GM12865 (cell line): ENCODE results near the gene RABGAP1L.

Experiments
- DNase-seq: peaks from one replicate; pipeline ENCODE4 v3.0.0; 2010; ENCODE audit warnings: low read depth
- H3K4me3 ChIP-seq: 2 replicates; pipeline ENCODE4 v1.5.1; 2011; ENCODE audit warnings: mild to moderate bottlenecking, low read depth, low read length, control low read depth
- CTCF ChIP-seq: IDR thresholded peaks from 2 replicates; pipeline ENCODE4 v1.5.1; 2011; ENCODE audit warnings: low read length, control low read depth, low read depth, inconsistent platforms; ENCODE audit not compliant: insufficient read depth; ENCODE audit errors: missing control alignments

RABGAP1L gene

DNA sequence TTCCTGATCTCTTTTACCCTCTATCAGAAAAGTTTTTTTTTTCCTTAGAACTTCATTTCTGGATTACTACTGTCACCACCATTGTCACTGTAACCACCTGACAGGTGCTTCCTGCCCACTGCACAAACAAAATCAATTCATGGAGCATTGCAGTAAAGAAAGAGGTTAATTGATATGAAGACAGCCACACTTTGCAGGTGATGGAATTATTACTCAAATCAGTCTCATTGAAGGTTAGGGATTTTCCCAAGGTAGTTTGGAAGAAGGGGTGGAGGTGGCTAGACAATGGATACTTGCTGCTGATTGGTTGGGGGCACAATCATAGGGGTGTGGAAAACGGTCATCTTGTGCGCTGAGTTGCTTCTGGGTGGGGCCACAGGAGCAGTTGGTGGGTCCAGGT lies 609.6 kb downstream of the RABGAP1L start:
- TF ChIP-seq CTCF: no peak
- no peak for DNase-seq
- no peak overlapping the region for H3K4me3 ChIP-seq

- peak; percentile 51 for TF ChIP-seq CTCF
Measured at GRCh38 chr1:174769961-174770549, 610.7 kb downstream of the RABGAP1L start.

GRCh38 chr1:174775621-174776020 lies 616.3 kb downstream of the RABGAP1L start:
- DNase-seq: no peak
- H3K4me3 ChIP-seq: no peak overlapping the region
- no peak for TF ChIP-seq CTCF

More at GRCh38 chr1:174769961-174770549, 610.7 kb downstream of the RABGAP1L start:
- no peak overlapping the region for H3K4me3 ChIP-seq
- DNase-seq: peak; percentile 63

DNA sequence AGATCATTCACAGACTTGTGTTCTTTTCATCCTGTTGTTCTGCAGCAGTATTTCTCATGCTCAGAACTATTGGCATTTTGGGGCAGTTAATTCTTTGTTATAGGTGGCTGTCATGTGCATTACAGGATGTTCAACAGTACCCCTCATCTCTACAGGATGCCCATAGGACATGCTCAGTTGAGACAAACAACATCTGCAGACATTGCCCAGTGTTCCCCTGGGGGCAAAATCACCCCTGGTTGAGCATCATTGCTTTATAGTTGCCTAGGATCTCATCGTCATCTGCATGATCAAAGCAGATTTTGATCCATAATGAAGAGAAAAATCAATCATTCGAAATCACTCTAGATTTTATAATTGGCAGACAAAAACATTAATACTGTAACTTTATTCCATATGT lies 617.9 kb downstream of the RABGAP1L start:
- no peak for TF ChIP-seq CTCF
- no peak overlapping the region for H3K4me3 ChIP-seq
- DNase-seq: no peak

- no peak overlapping the region for H3K4me3 ChIP-seq
- no peak for DNase-seq
- no peak for TF ChIP-seq CTCF
Measured at GRCh38 chr1:174785510-174785909, 626.2 kb downstream of the RABGAP1L start.

DNA sequence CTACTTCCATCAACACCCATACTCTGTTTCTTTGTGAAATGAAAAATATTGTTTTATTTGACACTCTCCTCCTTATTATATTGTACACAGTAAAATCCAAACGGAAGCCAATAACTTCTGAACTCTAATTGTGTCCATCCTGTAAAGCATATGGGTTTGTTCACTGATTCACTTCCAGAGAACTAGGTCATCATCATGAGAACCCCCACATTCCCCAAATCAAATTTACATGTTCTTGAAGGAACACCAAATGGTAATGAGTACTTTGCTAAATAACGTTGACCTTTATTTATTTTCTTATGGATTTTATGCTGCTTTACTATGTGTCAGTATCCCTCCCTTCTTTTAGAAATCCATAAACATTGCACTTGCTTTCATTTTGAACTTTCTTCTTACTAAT lies 627.0 kb downstream of the RABGAP1L start:
- H3K4me3 ChIP-seq: no peak overlapping the region
- no peak for DNase-seq
- TF ChIP-seq CTCF: no peak

DNA sequence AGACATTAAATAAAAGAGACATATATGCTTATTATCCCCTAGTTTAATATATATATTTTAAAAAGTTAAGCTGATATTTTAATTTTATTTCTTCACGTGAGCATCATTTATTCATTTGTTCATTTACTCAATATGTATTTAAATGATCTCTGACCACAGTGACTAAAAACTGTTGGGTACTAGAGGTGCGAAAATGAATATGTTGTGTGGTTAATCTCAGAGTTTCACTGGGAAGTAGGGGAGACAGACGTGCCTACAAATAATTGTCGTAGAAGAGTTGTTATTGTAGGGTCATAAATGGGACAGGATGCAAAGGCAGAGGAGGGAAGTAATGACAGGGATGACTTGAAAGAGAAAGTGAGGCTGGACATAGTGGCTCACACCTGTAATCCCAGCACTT lies 627.4 kb downstream of the RABGAP1L start:
- TF ChIP-seq CTCF: no peak
- H3K4me3 ChIP-seq: no peak overlapping the region
- peak; percentile 76 for DNase-seq
